T-cell (primary cell): ENCODE measurements around the gene DLEC1. TPM values are rescaled to one million over a fixed set of nuclear protein-coding genes. Genes with fewer than 3 reads are reported as not detected.

Source experiments
- ATAC-seq, 4 experiments: fragments of 200-7000 bp in 3 of 4; fragments of 150-1000 bp in 1 of 4; cut with Tn5 transposase; replicated peaks in 1 of 4; 1 replicate in 3 of 4; 2 replicates in 1 of 4; pipeline ENCODE4 v1.10.0; 2021; ENCODE audit warnings: moderate library complexity in 3 of 4, mild to moderate bottlenecking in 2 of 4, moderate number of reproducible peaks in 1 of 4
- CTCF ChIA-PET, 2 donors: fragments of 300-600 bp; sonication (Branson Sonifier 250); formaldehyde crosslinking; loops; one replicate each; lab custom pipeline; 2022; ENCODE audit warnings: antibody characterized with exemption in 2 of 2; lab: Charles Lee
- POLR2A ChIA-PET, 2 donors: fragments of 300-600 bp; sonication (Branson Sonifier 250); formaldehyde crosslinking; loops; one replicate each; lab custom pipeline; 2022; ENCODE audit warnings: antibody characterized with exemption in 2 of 2; lab: Charles Lee
- DNase-seq, 35 experiments: peaks; one replicate each; pipeline versions ENCODE4 v3.0.0 to v3.0.0-alpha.2; 2013 to 2023
- H3K27ac ChIP-seq: one replicate; pipeline ENCODE4 v1.5.1; 2013; ENCODE audit warnings: low read length
- H3K27me3 ChIP-seq, 2 experiments: replicated peaks in 1 of 2; 1 replicate in 1 of 2; 2 replicates in 1 of 2; pipeline versions ENCODE4 v1.6.1 to v1.7.0; 2013; ENCODE audit warnings: low read length in 1 of 2, mixed read lengths in 1 of 2; ENCODE audit not compliant: control insufficient read depth in 2 of 2, insufficient read depth in 2 of 2; ENCODE audit errors: extremely low read depth in 1 of 2
- H3K36me3 ChIP-seq, 2 donors: 1 replicate in 1 of 2; 2 replicates in 1 of 2; pipeline versions ENCODE4 v1.6.1 to v1.7.0; 2013; ENCODE audit warnings: low read length in 1 of 2; ENCODE audit not compliant: control insufficient read depth in 2 of 2, insufficient read depth in 1 of 2; ENCODE audit errors: extremely low read depth in 1 of 2
- H3K4me1 ChIP-seq, 2 experiments: 1 replicate in 1 of 2; 2 replicates in 1 of 2; pipeline versions ENCODE4 v1.6.1 to v1.7.0; 2013; ENCODE audit warnings: low read length in 2 of 2, mixed read lengths in 1 of 2; ENCODE audit not compliant: insufficient read depth in 2 of 2, control insufficient read depth in 1 of 2; ENCODE audit errors: extremely low read depth in 1 of 2
- H3K4me3 ChIP-seq, 2 donors: 1 replicate in 1 of 2; 2 replicates in 1 of 2; pipeline versions ENCODE4 v1.5.1 to v1.7.0; 2013; ENCODE audit warnings: mild to moderate bottlenecking in 2 of 2, low read length in 1 of 2, moderate library complexity in 1 of 2; ENCODE audit not compliant: control insufficient read depth in 1 of 2; ENCODE audit errors: extremely low read depth in 1 of 2
- H3K9me3 ChIP-seq: 2 replicates; pipeline ENCODE4 v1.7.0; 2013
- H3K27ac Mint-ChIP-seq, 2 donors: one replicate each; pipeline ENCODE4 v1.8.0; 2020 to 2021; ENCODE audit warnings: mild to moderate bottlenecking in 2 of 2, mixed read lengths in 2 of 2
- H3K27me3 Mint-ChIP-seq, 2 donors: one replicate each; pipeline ENCODE4 v1.8.0; 2021 to 2022; ENCODE audit warnings: mixed read lengths in 2 of 2
- H3K36me3 Mint-ChIP-seq: one replicate; pipeline ENCODE4 v1.8.0; 2021; ENCODE audit warnings: mixed read lengths
- H3K4me1 Mint-ChIP-seq, 3 donors: one replicate each; pipeline ENCODE4 v1.8.0; 2020 to 2022; ENCODE audit warnings: mixed read lengths in 3 of 3, mild to moderate bottlenecking in 1 of 3
- H3K4me3 Mint-ChIP-seq, 3 donors: one replicate each; pipeline ENCODE4 v1.8.0; 2020 to 2022; ENCODE audit warnings: mild to moderate bottlenecking in 3 of 3, mixed read lengths in 3 of 3, moderate library complexity in 3 of 3
- H3K9me3 Mint-ChIP-seq, 3 donors: one replicate each; pipeline ENCODE4 v1.8.0; 2020 to 2022; ENCODE audit warnings: mixed read lengths in 3 of 3
- WGBS: methylation state at CpG from one replicate; pipeline ENCODE4 v1.1.5; 2013; ENCODE audit warnings: missing lambda C conversion rate; ENCODE audit not compliant: insufficient coverage; 5-methylcytosine and 5-hydroxymethylcytosine counted together
- total RNA-seq, 35 experiments: library from RNA in 6 of 35; stranded (reverse) in 6 of 35; fragments of 120-200 nt in 1 of 35; gene quantifications; one replicate each; pipeline versions ENCODE4 v1.2.1 to v1.2.4 and lab custom pipeline; 2013 to 2026

Gene DLEC1
- total RNA-seq, 5 donors from 2014 or later (not counting 1 experiment from before 2014, with no cell fraction given): 4.7 to 21.7 (median 17.8) TPM

- Histone ChIP-seq H3K4me1 (peaks cover 0 to 20% of the 10 kb centered on the region in 2 experiments), H3K36me3 (peaks cover 3 to 66% of the 10 kb centered on the region in 2 donors), H3K9me3 (no peaks in the 10 kb centered on the region), H3K27ac (no peak overlapping the region), H3K27me3 (no peaks in the 10 kb centered on the region), H3K4me3 (no peak overlapping the region)
- H3K27ac Mint-ChIP-seq: no peak overlapping the region
- ChIA-PET POLR2A (interaction anchor here in 1 of 2 donors (0.5 kb wide), 1 partner anchor 1103 kb away, joined by 3 read pairs; no protein-coding TSS in a partner anchor), CTCF (interaction anchor here in 1 of 2 donors (1.1 kb wide), 1 partner anchor 34 kb away, joined by 5 read pairs; no protein-coding TSS in a partner anchor)
- peaks cover 12% of the 10 kb centered on the region for H3K36me3 Mint-ChIP-seq
- peaks cover 16 to 19% (median 17%) of the 10 kb centered on the region in 3 donors for H3K4me1 Mint-ChIP-seq
- H3K4me3 Mint-ChIP-seq: no peak overlapping the region
- no peak for DNase-seq
- H3K9me3 Mint-ChIP-seq: no peaks in the 10 kb centered on the region
- no peaks in the 10 kb centered on the region for H3K27me3 Mint-ChIP-seq
- 100% methylated on average over 1 of the region's 7 CpGs for WGBS
- ATAC-seq: no peak
These were observed 31.3 kb upstream of the DLEC1 start for GRCh38 chr3:38007754-38008090.

GRCh38 chr3:38008191-38008701 is 30.8 kb upstream of the DLEC1 start:
- no peak overlapping the region for H3K4me3 Mint-ChIP-seq
- peaks cover 0 to 15% of the 10 kb centered on the region in 2 experiments for H3K4me1 ChIP-seq
- no peaks in the 10 kb centered on the region for H3K27me3 Mint-ChIP-seq
- peaks cover 11 to 16% (median 13%) of the 10 kb centered on the region in 3 donors for H3K4me1 Mint-ChIP-seq
- no peak overlapping the region for H3K27ac Mint-ChIP-seq
- H3K27me3 ChIP-seq: no peaks in the 10 kb centered on the region
- H3K36me3 ChIP-seq: peaks cover 3 to 61% of the 10 kb centered on the region in 2 donors
- DNase-seq (no peak), ATAC-seq (no peak)
- 97% methylated on average over 19 of the region's 19 CpGs for WGBS
- CTCF ChIA-PET: no interaction called here
- POLR2A ChIA-PET: no interaction called here
- peaks cover 12% of the 10 kb centered on the region for H3K36me3 Mint-ChIP-seq
- no peak overlapping the region for H3K4me3 ChIP-seq
- H3K27ac ChIP-seq: no peak overlapping the region
- no peaks in the 10 kb centered on the region for H3K9me3 Mint-ChIP-seq
- H3K9me3 ChIP-seq: no peaks in the 10 kb centered on the region

GRCh38 chr3:38008971-38009580 is 29.9 kb upstream of the DLEC1 start:
- ChIA-PET POLR2A (interaction anchor here in 1 of 2 donors (0.5 kb wide), 1 partner anchor 185 kb away, joined by 3 read pairs; no protein-coding TSS in a partner anchor), CTCF (interaction anchor here in 1 of 2 donors (0.6 kb wide), 1 partner anchor 14 kb away, joined by 5 read pairs; no protein-coding TSS in a partner anchor)
- Histone ChIP-seq H3K27ac (no peak overlapping the region), H3K4me3 (no peak overlapping the region), H3K9me3 (no peaks in the 10 kb centered on the region), H3K36me3 (peaks cover 3 to 60% of the 10 kb centered on the region in 2 donors), H3K4me1 (peaks cover 0 to 8% of the 10 kb centered on the region in 2 experiments), H3K27me3 (no peaks in the 10 kb centered on the region)
- Mint-ChIP-seq H3K27me3 (no peaks in the 10 kb centered on the region), H3K4me3 (no peak overlapping the region), H3K4me1 (peaks cover 6 to 13% (median 9%) of the 10 kb centered on the region in 3 donors), H3K9me3 (no peaks in the 10 kb centered on the region), H3K27ac (peak overlapping the region; percentile 39 to 64), H3K36me3 (peaks cover 13% of the 10 kb centered on the region)
- no peak for ATAC-seq
- 91% methylated on average over 11 of the region's 16 CpGs for WGBS
- no peak for DNase-seq

GRCh38 chr3:38009807-38010591 is 29.0 kb upstream of the DLEC1 start:
- H3K4me3 Mint-ChIP-seq: no peak overlapping the region
- Histone ChIP-seq H3K27ac (no peak overlapping the region), H3K9me3 (no peaks in the 10 kb centered on the region), H3K4me3 (no peak overlapping the region), H3K36me3 (peaks cover 3 to 56% of the 10 kb centered on the region in 2 donors), H3K27me3 (no peaks in the 10 kb centered on the region), H3K4me1 (peaks cover 0 to 2% of the 10 kb centered on the region in 2 experiments)
- POLR2A ChIA-PET: interaction anchor here in 1 of 2 donors (0.5 kb wide), 1 partner anchor 184 kb away, joined by 3 read pairs; no protein-coding TSS in a partner anchor
- no peaks in the 10 kb centered on the region for H3K27me3 Mint-ChIP-seq
- WGBS: 97% methylated on average over 16 of the region's 27 CpGs
- no peak overlapping the region for H3K27ac Mint-ChIP-seq
- peaks cover 0 to 4% (median under 1%) of the 10 kb centered on the region in 3 donors for H3K4me1 Mint-ChIP-seq
- ATAC-seq: peak in 1 of 4 experiments; percentile 18
- CTCF ChIA-PET: no interaction called here
- H3K9me3 Mint-ChIP-seq: no peaks in the 10 kb centered on the region
- no peak for DNase-seq
- peaks cover 18% of the 10 kb centered on the region for H3K36me3 Mint-ChIP-seq

- Histone ChIP-seq H3K27ac (no peak overlapping the region), H3K4me3 (no peak overlapping the region), H3K27me3 (no peaks in the 10 kb centered on the region), H3K4me1 (peaks cover 0 to 2% of the 10 kb centered on the region in 2 experiments), H3K9me3 (no peaks in the 10 kb centered on the region), H3K36me3 (peaks cover 0 to 57% of the 10 kb centered on the region in 2 donors)
- Mint-ChIP-seq H3K4me1 (no peaks in the 10 kb centered on the region), H3K4me3 (no peak overlapping the region), H3K9me3 (no peaks in the 10 kb centered on the region), H3K27me3 (no peaks in the 10 kb centered on the region), H3K36me3 (peaks cover 25% of the 10 kb centered on the region), H3K27ac (peak overlapping the region in 1 of 2 donors; percentile 44)
- CTCF ChIA-PET: interaction anchor here (0.6 kb wide), 2 partner anchors 93 to 147 kb away, joined by 3 to 4 read pairs; no protein-coding TSS in a partner anchor
- DNase-seq: no peak
- WGBS: 95% methylated on average over 21 of the region's 21 CpGs
- POLR2A ChIA-PET: no interaction called here
- ATAC-seq: no peak
These were observed 27.9 kb upstream of the DLEC1 start for GRCh38 chr3:38011111-38011510.

- ATAC-seq: no peak
- ChIA-PET CTCF (no interaction called here), POLR2A (no interaction called here)
- no peak overlapping the region for H3K27ac ChIP-seq
- WGBS: 67% methylated on average over 1 of the region's 3 CpGs
- H3K4me1 ChIP-seq: peaks cover 0 to 2% of the 10 kb centered on the region in 2 experiments
- DNase-seq: no peak
- Mint-ChIP-seq H3K9me3 (no peaks in the 10 kb centered on the region), H3K36me3 (peaks cover 60% of the 10 kb centered on the region), H3K4me3 (no peak overlapping the region), H3K27ac (no peak overlapping the region), H3K27me3 (no peaks in the 10 kb centered on the region), H3K4me1 (no peaks in the 10 kb centered on the region)
- peaks cover 0 to 61% of the 10 kb centered on the region in 2 donors for H3K36me3 ChIP-seq
- H3K4me3 ChIP-seq: no peak overlapping the region
- peaks cover 0 to 3% of the 10 kb centered on the region in 2 experiments for H3K27me3 ChIP-seq
- no peaks in the 10 kb centered on the region for H3K9me3 ChIP-seq
These were observed 23.5 kb upstream of the DLEC1 start for GRCh38 chr3:38015485-38015884.
